ENCODE results near the gene PLAA. TPM values are rescaled to one million over a fixed set of nuclear protein-coding genes. Genes with fewer than 3 reads are reported as not detected.

Gene PLAA
- total RNA-seq, 1 donor from 2014 or later = 33.1 TPM

GRCh38 chr9:26925609-26926008 is 21.4 kb downstream of the PLAA start:
- H3K36me3 Mint-ChIP-seq = peaks cover 45% of the 10 kb centered on the region
- no peaks in the 10 kb centered on the region for H3K27me3 Mint-ChIP-seq (ENCODE audit: low read depth)
- no peaks in the 10 kb centered on the region for H3K4me1 Mint-ChIP-seq
- DNase-seq (ENCODE audit: low spot score in 2 of 2, unreplicated experiment in 2 of 2) = no peak
- H3K9me3 Mint-ChIP-seq = no peaks in the 10 kb centered on the region
- H3K4me3 Mint-ChIP-seq = no peak overlapping the region
- no peak overlapping the region for H3K27ac Mint-ChIP-seq
- TF ChIP-seq CTCF (IDR thresholded peaks at IDR 0.05; ENCODE audit: unreplicated experiment) = no peak

GRCh38 chr9:26919698-26920097 is 27.3 kb downstream of the PLAA start:
- no peaks in the 10 kb centered on the region for H3K27me3 Mint-ChIP-seq (ENCODE audit: low read depth)
- no peaks in the 10 kb centered on the region for H3K9me3 Mint-ChIP-seq
- H3K27ac Mint-ChIP-seq = no peak overlapping the region
- H3K4me3 Mint-ChIP-seq = no peak overlapping the region
- H3K4me1 Mint-ChIP-seq = no peaks in the 10 kb centered on the region
- no peak for TF ChIP-seq CTCF (IDR thresholded peaks at IDR 0.05; ENCODE audit: unreplicated experiment)
- no peak for DNase-seq (ENCODE audit: low spot score in 2 of 2, unreplicated experiment in 2 of 2)
- H3K36me3 Mint-ChIP-seq = peaks cover 58% of the 10 kb centered on the region

- Mint-ChIP-seq H3K4me1 (no peaks in the 10 kb centered on the region), H3K36me3 (peaks cover 36% of the 10 kb centered on the region), H3K9me3 (no peaks in the 10 kb centered on the region), H3K4me3 (no peak overlapping the region), H3K27ac (no peak overlapping the region), H3K27me3 (ENCODE audit: low read depth) (no peaks in the 10 kb centered on the region)
- no peak for TF ChIP-seq CTCF (IDR thresholded peaks at IDR 0.05; ENCODE audit: unreplicated experiment)
- DNase-seq (ENCODE audit: low spot score in 2 of 2, unreplicated experiment in 2 of 2) = no peak
Observed at GRCh38 chr9:26913138-26913668, 33.8 kb downstream of the PLAA start.

- TF ChIP-seq CTCF (IDR thresholded peaks at IDR 0.05; ENCODE audit: unreplicated experiment) = no peak
- Mint-ChIP-seq H3K36me3 (peaks cover 36% of the 10 kb centered on the region), H3K9me3 (no peaks in the 10 kb centered on the region), H3K4me1 (no peaks in the 10 kb centered on the region), H3K27ac (no peak overlapping the region), H3K27me3 (ENCODE audit: low read depth) (no peaks in the 10 kb centered on the region), H3K4me3 (no peak overlapping the region)
- DNase-seq (ENCODE audit: low spot score in 2 of 2, unreplicated experiment in 2 of 2) = no peak
Observed at GRCh38 chr9:26904671-26905070, 42.4 kb downstream of the PLAA start.

- no peak overlapping the region for H3K4me3 Mint-ChIP-seq
Observed at GRCh38 chr9:26904070-26904469, 43.0 kb downstream of the PLAA start.

More at GRCh38 chr9:26904070-26904469, 43.0 kb downstream of the PLAA start:
- Mint-ChIP-seq H3K27ac (no peak overlapping the region), H3K4me1 (no peaks in the 10 kb centered on the region), H3K9me3 (no peaks in the 10 kb centered on the region), H3K27me3 (ENCODE audit: low read depth) (no peaks in the 10 kb centered on the region), H3K36me3 (peaks cover 34% of the 10 kb centered on the region)
- no peak for TF ChIP-seq CTCF (IDR thresholded peaks at IDR 0.05; ENCODE audit: unreplicated experiment)
- DNase-seq (ENCODE audit: low spot score in 2 of 2, unreplicated experiment in 2 of 2) = no peak
